Duodenal mucosa (tissue), 2 donors: ENCODE results near the gene SALL1.

Source experiments
- H3K27ac ChIP-seq: one replicate; pipeline ENCODE4 v1.7.0; 2013; ENCODE audit warnings: low read depth, low read length
- H3K27me3 ChIP-seq, 2 donors: one replicate each; pipeline ENCODE4 v1.7.0; 2013; ENCODE audit warnings: low read length in 2 of 2, control low read depth in 1 of 2; ENCODE audit not compliant: insufficient read depth in 2 of 2, control insufficient read depth in 1 of 2
- H3K36me3 ChIP-seq, 2 donors: one replicate each; pipeline ENCODE4 v1.7.0; 2013; ENCODE audit warnings: low read length in 2 of 2, control low read depth in 1 of 2; ENCODE audit not compliant: insufficient read depth in 2 of 2, control insufficient read depth in 1 of 2
- H3K4me1 ChIP-seq, 2 donors: one replicate each; pipeline ENCODE4 v1.7.0; 2013; ENCODE audit warnings: low read length in 2 of 2, control low read depth in 1 of 2; ENCODE audit not compliant: insufficient read depth in 2 of 2, control insufficient read depth in 1 of 2
- H3K4me3 ChIP-seq, 2 donors: one replicate each; pipeline ENCODE4 v1.7.0; 2013; ENCODE audit warnings: low read length in 2 of 2, low read depth in 1 of 2
- H3K9ac ChIP-seq, 2 donors: one replicate each; pipeline ENCODE4 v1.7.0; 2013; ENCODE audit warnings: low read length in 2 of 2, low read depth in 1 of 2
- H3K9me3 ChIP-seq, 2 donors: one replicate each; pipeline ENCODE4 v1.7.0; 2013; ENCODE audit warnings: low read length in 2 of 2, control low read depth in 1 of 2; ENCODE audit not compliant: control insufficient read depth in 1 of 2

The SALL1 gene

GRCh38 chr16:51113236-51114125 lies 37.6 kb downstream of the SALL1 start:
- Histone ChIP-seq H3K9ac (no peak overlapping the region), H3K27me3 (peaks cover 15 to 44% of the 10 kb centered on the region in 2 donors), H3K9me3 (no peaks in the 10 kb centered on the region), H3K4me1 (no peaks in the 10 kb centered on the region), H3K36me3 (no peaks in the 10 kb centered on the region), H3K27ac (no peak overlapping the region), H3K4me3 (peak overlapping the region in 1 of 2 donors; percentile 40)

GRCh38 chr16:51112323-51112722 lies 38.7 kb downstream of the SALL1 start:
- Histone ChIP-seq H3K27ac (no peak overlapping the region), H3K9ac (no peak overlapping the region), H3K4me1 (no peaks in the 10 kb centered on the region), H3K36me3 (no peaks in the 10 kb centered on the region), H3K4me3 (no peak overlapping the region), H3K27me3 (peaks cover 15 to 44% of the 10 kb centered on the region in 2 donors), H3K9me3 (no peaks in the 10 kb centered on the region)

- no peak overlapping the region for H3K27ac ChIP-seq
- H3K27me3 ChIP-seq: peaks cover 15 to 44% of the 10 kb centered on the region in 2 donors
- no peaks in the 10 kb centered on the region for H3K36me3 ChIP-seq
- no peak overlapping the region for H3K4me3 ChIP-seq
- no peaks in the 10 kb centered on the region for H3K4me1 ChIP-seq
- no peak overlapping the region for H3K9ac ChIP-seq
- H3K9me3 ChIP-seq: no peaks in the 10 kb centered on the region
These were observed 39.3 kb downstream of the SALL1 start for GRCh38 chr16:51111759-51112158.

- Histone ChIP-seq H3K4me1 (no peaks in the 10 kb centered on the region), H3K27me3 (peaks cover 15 to 44% of the 10 kb centered on the region in 2 donors), H3K9ac (no peak overlapping the region), H3K27ac (no peak overlapping the region), H3K4me3 (no peak overlapping the region), H3K9me3 (no peaks in the 10 kb centered on the region), H3K36me3 (no peaks in the 10 kb centered on the region)
These were observed 40.3 kb downstream of the SALL1 start for GRCh38 chr16:51110700-51111157.

- H3K4me3 ChIP-seq: no peak overlapping the region
- H3K27ac ChIP-seq: no peak overlapping the region
- H3K4me1 ChIP-seq: no peaks in the 10 kb centered on the region
- peaks cover 10 to 34% of the 10 kb centered on the region in 2 donors for H3K27me3 ChIP-seq
- no peak overlapping the region for H3K9ac ChIP-seq
- no peaks in the 10 kb centered on the region for H3K36me3 ChIP-seq
- no peaks in the 10 kb centered on the region for H3K9me3 ChIP-seq
These were observed 41.9 kb downstream of the SALL1 start for GRCh38 chr16:51109173-51109572.

GRCh38 chr16:51107742-51108141 lies 43.3 kb downstream of the SALL1 start:
- Histone ChIP-seq H3K4me1 (no peaks in the 10 kb centered on the region), H3K9ac (no peak overlapping the region), H3K27me3 (peaks cover 10 to 20% of the 10 kb centered on the region in 2 donors), H3K4me3 (no peak overlapping the region), H3K27ac (no peak overlapping the region), H3K36me3 (no peaks in the 10 kb centered on the region), H3K9me3 (no peaks in the 10 kb centered on the region)

- no peak overlapping the region for H3K4me3 ChIP-seq
- H3K36me3 ChIP-seq: no peaks in the 10 kb centered on the region
- H3K27ac ChIP-seq: no peak overlapping the region
- H3K9me3 ChIP-seq: no peaks in the 10 kb centered on the region
- H3K27me3 ChIP-seq: peaks cover 9 to 10% of the 10 kb centered on the region in 2 donors
- H3K9ac ChIP-seq: no peak overlapping the region
- no peaks in the 10 kb centered on the region for H3K4me1 ChIP-seq
These were observed 44.5 kb downstream of the SALL1 start for GRCh38 chr16:51106535-51106934.

GRCh38 chr16:51103590-51103989 lies 47.5 kb downstream of the SALL1 start:
- Histone ChIP-seq H3K27me3 (no peaks in the 10 kb centered on the region), H3K9me3 (no peaks in the 10 kb centered on the region), H3K9ac (no peak overlapping the region), H3K27ac (no peak overlapping the region), H3K4me3 (no peak overlapping the region), H3K36me3 (no peaks in the 10 kb centered on the region), H3K4me1 (no peaks in the 10 kb centered on the region)

- no peaks in the 10 kb centered on the region for H3K4me1 ChIP-seq
- no peak overlapping the region for H3K27ac ChIP-seq
- H3K9me3 ChIP-seq: no peaks in the 10 kb centered on the region
- no peaks in the 10 kb centered on the region for H3K27me3 ChIP-seq
- H3K4me3 ChIP-seq: no peak overlapping the region
- H3K36me3 ChIP-seq: no peaks in the 10 kb centered on the region
- H3K9ac ChIP-seq: no peak overlapping the region
These were observed 53.3 kb downstream of the SALL1 start for GRCh38 chr16:51097729-51098128.

GRCh38 chr16:51095890-51096626 lies 55.0 kb downstream of the SALL1 start:
- no peak overlapping the region for H3K9ac ChIP-seq
- H3K27ac ChIP-seq: no peak overlapping the region
- H3K4me1 ChIP-seq: no peaks in the 10 kb centered on the region
- H3K36me3 ChIP-seq: no peaks in the 10 kb centered on the region
- no peaks in the 10 kb centered on the region for H3K9me3 ChIP-seq
- H3K4me3 ChIP-seq: no peak overlapping the region
- H3K27me3 ChIP-seq: no peaks in the 10 kb centered on the region
